ENCODE results near the gene CCL1.

Gene CCL1

DNA sequence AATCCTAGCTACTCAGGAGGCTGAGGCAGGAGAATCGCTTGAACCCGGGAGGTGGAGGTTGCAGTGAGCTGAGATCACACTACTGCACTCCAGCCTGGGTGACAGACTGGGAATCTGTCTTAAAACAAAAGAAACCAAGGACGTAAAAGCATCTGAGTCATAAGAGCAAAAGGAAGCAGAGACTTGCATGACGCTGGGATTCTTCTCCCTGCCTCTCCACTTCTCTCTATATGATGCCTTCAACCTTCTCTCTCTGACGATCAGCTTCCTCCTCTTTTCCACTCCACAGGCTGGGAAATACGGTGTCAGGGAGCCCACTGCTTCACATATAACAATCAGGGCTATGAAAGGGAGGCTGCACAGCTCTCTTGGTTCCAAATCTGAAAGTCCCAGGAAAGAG, 43.2 kb upstream of the CCL1 start (continued):
- TF ChIP-seq, protein P1, sequence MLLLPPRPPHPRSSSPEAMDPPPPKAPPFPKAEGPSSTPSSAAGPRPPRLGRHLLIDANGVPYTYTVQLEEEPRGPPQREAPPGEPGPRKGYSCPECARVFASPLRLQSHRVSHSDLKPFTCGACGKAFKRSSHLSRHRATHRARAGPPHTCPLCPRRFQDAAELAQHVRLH (tag by site-specific recombination; IDR thresholded peaks at IDR 0.05), result no peak
- TF ChIP-seq ZNF624 (tag by site-specific recombination; IDR thresholded peaks at IDR 0.05) (no peak), ZNF221 (tag by site-specific recombination; IDR thresholded peaks at IDR 0.05; ENCODE audit: borderline replicate concordance) (no peak), ZSCAN16 (tag by site-specific recombination; IDR thresholded peaks at IDR 0.05) (no peak), ZNF416 (tag by site-specific recombination; IDR thresholded peaks at IDR 0.05) (no peak), GLI4 (tag by site-specific recombination; IDR thresholded peaks at IDR 0.05) (no peak)
- TF ChIP-seq, protein P2, sequence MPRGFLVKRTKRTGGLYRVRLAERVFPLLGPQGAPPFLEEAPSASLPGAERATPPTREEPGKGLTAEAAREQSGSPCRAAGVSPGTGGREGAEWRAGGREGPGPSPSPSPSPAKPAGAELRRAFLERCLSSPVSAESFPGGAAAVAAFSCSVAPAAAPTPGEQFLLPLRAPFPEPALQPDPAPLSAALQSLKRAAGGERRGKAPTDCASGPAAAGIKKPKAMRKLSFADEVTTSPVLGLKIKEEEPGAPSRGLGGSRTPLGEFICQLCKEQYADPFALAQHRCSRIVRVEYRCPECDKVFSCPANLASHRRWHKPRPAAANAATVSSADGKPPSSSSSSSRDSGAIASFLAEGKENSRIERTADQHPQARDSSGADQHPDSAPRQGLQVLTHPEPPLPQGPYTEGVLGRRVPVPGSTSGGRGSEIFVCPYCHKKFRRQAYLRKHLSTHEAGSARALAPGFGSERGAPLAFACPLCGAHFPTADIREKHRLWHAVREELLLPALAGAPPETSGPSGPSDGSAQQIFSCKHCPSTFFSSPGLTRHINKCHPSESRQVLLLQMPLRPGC (tag by site-specific recombination; IDR thresholded peaks at IDR 0.05), result no peak

DNA sequence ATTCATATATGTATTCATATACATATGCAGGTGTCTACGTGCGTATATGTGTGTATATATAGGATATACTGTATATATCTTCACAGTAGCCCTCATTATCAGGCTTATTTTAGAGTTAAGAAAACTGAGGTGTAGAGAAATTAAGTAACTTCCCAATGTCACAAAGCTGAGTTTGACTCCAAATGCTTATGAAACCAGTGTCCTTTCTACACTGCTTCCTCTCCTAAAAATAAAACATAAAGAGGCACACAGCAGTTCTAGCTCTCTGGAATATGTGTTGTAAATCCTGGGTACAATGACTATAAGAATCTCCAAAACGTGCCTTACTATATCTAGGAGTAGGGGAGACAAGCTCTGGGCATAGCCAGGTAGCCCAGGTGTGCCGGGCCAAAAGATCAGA, 40.0 kb upstream of the CCL1 start:
- POLR2A ChIA-PET, result no interaction called here
- TF ChIP-seq KLF1 (tag by site-specific recombination; IDR thresholded peaks at IDR 0.05) (no peak), TCF7L2 (IDR thresholded peaks at IDR 0.05; ENCODE audit: borderline replicate concordance, low read depth, low read length) (no peak), ZNF174 (tag by site-specific recombination; IDR thresholded peaks at IDR 0.05) (no peak), ZNF626 (tag by site-specific recombination; IDR thresholded peaks at IDR 0.05) (no peak)
- TF ChIP-seq, protein P3, sequence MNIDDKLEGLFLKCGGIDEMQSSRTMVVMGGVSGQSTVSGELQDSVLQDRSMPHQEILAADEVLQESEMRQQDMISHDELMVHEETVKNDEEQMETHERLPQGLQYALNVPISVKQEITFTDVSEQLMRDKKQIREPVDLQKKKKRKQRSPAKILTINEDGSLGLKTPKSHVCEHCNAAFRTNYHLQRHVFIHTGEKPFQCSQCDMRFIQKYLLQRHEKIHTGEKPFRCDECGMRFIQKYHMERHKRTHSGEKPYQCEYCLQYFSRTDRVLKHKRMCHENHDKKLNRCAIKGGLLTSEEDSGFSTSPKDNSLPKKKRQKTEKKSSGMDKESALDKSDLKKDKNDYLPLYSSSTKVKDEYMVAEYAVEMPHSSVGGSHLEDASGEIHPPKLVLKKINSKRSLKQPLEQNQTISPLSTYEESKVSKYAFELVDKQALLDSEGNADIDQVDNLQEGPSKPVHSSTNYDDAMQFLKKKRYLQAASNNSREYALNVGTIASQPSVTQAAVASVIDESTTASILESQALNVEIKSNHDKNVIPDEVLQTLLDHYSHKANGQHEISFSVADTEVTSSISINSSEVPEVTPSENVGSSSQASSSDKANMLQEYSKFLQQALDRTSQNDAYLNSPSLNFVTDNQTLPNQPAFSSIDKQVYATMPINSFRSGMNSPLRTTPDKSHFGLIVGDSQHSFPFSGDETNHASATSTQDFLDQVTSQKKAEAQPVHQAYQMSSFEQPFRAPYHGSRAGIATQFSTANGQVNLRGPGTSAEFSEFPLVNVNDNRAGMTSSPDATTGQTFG (tag by site-specific recombination; IDR thresholded peaks at IDR 0.05; ENCODE audit: borderline replicate concordance), result no peak
- Histone ChIP-seq H3K4me1 (ENCODE audit: control insufficient read depth, insufficient read depth, low read length) (no peaks in the 10 kb centered on the region), H3K9me3 (ENCODE audit: control insufficient read depth, insufficient read depth, low read depth, low read length) (no peaks in the 10 kb centered on the region), H3K27ac (ENCODE audit: extremely low read depth, low read depth, low read length) (no peak overlapping the region), H3K36me3 (ENCODE audit: control insufficient read depth in 2 of 2, insufficient read depth in 1 of 2, low read length in 2 of 2) (no peaks in the 10 kb centered on the region), H3K4me3 (ENCODE audit: low read depth, low read length) (no peak overlapping the region)
- CTCF ChIA-PET, result interaction anchor here (0.6 to 1.2 kb wide), 3 partner anchors 14 to 433 kb away, joined by 3 to 4 read pairs (median 4); no protein-coding TSS in a partner anchor

DNA sequence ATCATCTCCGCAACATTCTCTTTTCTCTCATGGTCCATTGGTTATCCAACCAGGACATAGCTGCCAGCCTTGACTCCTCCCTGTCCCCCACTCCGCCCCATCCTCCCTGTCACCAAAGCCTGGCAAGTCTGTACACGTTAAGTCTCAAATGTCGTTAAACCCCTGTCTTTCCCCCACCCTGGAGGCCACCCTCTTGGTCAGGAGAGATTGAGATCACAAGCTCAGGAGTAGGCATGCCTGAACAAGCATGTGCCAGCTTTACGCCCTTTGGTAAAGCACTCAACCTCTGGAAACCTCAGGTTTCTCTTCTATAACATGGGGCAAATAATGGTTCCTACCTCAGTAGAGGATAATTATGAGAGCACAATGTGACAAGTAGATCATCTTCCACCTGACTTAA, 38.1 kb upstream of the CCL1 start:
- ChIA-PET CTCF (interaction anchor here (0.6 to 5.4 kb wide), 3 partner anchors 19 to 69 kb away, joined by 3 to 35 read pairs (median 3); partner anchors contain the start of gene CCL1), POLR2A (no interaction called here)
- H3K4me3 ChIP-seq (ENCODE audit: low read depth, low read length), result no peak overlapping the region
- peak overlapping the region; percentile 16; the same call in 1 of the 2 replicates for H3K27ac ChIP-seq (ENCODE audit: extremely low read depth, low read depth, low read length)
- no peaks in the 10 kb centered on the region for H3K9me3 ChIP-seq (ENCODE audit: control insufficient read depth, insufficient read depth, low read depth, low read length)
- no peaks in the 10 kb centered on the region for H3K36me3 ChIP-seq (ENCODE audit: control insufficient read depth in 2 of 2, insufficient read depth in 1 of 2, low read length in 2 of 2)
- H3K4me1 ChIP-seq (ENCODE audit: control insufficient read depth, insufficient read depth, low read length), result no peaks in the 10 kb centered on the region
- TF ChIP-seq, protein P4, sequence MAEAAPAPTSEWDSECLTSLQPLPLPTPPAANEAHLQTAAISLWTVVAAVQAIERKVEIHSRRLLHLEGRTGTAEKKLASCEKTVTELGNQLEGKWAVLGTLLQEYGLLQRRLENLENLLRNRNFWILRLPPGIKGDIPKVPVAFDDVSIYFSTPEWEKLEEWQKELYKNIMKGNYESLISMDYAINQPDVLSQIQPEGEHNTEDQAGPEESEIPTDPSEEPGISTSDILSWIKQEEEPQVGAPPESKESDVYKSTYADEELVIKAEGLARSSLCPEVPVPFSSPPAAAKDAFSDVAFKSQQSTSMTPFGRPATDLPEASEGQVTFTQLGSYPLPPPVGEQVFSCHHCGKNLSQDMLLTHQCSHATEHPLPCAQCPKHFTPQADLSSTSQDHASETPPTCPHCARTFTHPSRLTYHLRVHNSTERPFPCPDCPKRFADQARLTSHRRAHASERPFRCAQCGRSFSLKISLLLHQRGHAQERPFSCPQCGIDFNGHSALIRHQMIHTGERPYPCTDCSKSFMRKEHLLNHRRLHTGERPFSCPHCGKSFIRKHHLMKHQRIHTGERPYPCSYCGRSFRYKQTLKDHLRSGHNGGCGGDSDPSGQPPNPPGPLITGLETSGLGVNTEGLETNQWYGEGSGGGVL (tag by site-specific recombination; IDR thresholded peaks at IDR 0.05), result peak; percentile 90
- TF ChIP-seq ZBTB20 (tag by site-specific recombination; IDR thresholded peaks at IDR 0.05), result peak; percentile 41; the same call in 1 of the 2 replicates
- TF ChIP-seq, protein P5, sequence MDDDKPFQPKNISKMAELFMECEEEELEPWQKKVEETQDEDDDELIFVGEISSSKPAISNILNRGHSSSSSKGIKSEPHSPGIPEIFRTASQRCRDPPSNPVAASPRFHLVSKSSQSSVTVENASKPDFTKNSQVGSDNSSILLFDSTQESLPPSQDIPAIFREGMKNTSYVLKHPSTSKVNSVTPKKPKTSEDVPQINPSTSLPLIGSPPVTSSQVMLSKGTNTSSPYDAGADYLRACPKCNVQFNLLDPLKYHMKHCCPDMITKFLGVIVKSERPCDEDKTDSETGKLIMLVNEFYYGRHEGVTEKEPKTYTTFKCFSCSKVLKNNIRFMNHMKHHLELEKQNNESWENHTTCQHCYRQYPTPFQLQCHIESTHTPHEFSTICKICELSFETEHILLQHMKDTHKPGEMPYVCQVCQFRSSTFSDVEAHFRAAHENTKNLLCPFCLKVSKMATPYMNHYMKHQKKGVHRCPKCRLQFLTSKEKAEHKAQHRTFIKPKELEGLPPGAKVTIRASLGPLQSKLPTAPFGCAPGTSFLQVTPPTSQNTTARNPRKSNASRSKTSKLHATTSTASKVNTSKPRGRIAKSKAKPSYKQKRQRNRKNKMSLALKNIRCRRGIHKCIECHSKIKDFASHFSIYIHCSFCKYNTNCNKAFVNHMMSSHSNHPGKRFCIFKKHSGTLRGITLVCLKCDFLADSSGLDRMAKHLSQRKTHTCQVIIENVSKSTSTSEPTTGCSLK (tag by site-specific recombination; IDR thresholded peaks at IDR 0.05), result no peak
- peak; percentile 67 for TF ChIP-seq ZNF366 (tag by site-specific recombination; conservative IDR thresholded peaks at IDR 0.05)
- no peak for TF ChIP-seq SP3 (tag by site-specific recombination; IDR thresholded peaks at IDR 0.05)
- TF ChIP-seq, protein P6, sequence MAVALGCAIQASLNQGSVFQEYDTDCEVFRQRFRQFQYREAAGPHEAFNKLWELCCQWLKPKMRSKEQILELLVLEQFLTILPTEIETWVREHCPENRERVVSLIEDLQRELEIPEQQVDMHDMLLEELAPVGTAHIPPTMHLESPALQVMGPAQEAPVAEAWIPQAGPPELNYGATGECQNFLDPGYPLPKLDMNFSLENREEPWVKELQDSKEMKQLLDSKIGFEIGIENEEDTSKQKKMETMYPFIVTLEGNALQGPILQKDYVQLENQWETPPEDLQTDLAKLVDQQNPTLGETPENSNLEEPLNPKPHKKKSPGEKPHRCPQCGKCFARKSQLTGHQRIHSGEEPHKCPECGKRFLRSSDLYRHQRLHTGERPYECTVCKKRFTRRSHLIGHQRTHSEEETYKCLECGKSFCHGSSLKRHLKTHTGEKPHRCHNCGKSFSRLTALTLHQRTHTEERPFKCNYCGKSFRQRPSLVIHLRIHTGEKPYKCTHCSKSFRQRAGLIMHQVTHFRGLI (tag by site-specific recombination; IDR thresholded peaks at IDR 0.05), result no peak
- TF ChIP-seq, protein P7, sequence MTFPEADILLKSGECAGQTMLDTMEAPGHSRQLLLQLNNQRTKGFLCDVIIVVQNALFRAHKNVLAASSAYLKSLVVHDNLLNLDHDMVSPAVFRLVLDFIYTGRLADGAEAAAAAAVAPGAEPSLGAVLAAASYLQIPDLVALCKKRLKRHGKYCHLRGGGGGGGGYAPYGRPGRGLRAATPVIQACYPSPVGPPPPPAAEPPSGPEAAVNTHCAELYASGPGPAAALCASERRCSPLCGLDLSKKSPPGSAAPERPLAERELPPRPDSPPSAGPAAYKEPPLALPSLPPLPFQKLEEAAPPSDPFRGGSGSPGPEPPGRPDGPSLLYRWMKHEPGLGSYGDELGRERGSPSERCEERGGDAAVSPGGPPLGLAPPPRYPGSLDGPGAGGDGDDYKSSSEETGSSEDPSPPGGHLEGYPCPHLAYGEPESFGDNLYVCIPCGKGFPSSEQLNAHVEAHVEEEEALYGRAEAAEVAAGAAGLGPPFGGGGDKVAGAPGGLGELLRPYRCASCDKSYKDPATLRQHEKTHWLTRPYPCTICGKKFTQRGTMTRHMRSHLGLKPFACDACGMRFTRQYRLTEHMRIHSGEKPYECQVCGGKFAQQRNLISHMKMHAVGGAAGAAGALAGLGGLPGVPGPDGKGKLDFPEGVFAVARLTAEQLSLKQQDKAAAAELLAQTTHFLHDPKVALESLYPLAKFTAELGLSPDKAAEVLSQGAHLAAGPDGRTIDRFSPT (tag by site-specific recombination; IDR thresholded peaks at IDR 0.05), result no peak

Data from HEK293 (cell line).